GM23338 (cell line): ENCODE data around the gene SLC6A7. TPM values are rescaled to one million over a fixed set of nuclear protein-coding genes. Genes with fewer than 3 reads are reported as not detected.
"Not testable (repeated sequence)": the region's sequence is repeated elsewhere in the genome, so short reads cannot be mapped to it uniquely, and the experiment has no call there.

Experiments used
- ATAC-seq: fragments of 200-7000 bp; cut with Tn5 transposase; 3 replicates; pipeline ENCODE4 v1.9.1; 2020
- DNase-seq: peaks from one replicate; pipeline ENCODE4 v3.0.0-alpha.2; 2015; ENCODE audit warnings: low spot score
- H2AFZ ChIP-seq: fragments of 200-600 bp; sonication (generic); 2 replicates; pipeline ENCODE4 v1.8.0; 2016; ENCODE audit warnings: antibody characterized with exemption, mild to moderate bottlenecking, moderate library complexity
- H3F3A ChIP-seq: fragments of 200-600 bp; sonication (generic); replicated peaks from 2 replicates; pipeline ENCODE4 v1.8.0; 2017; ENCODE audit warnings: antibody characterized with exemption, mixed run types, low read depth
- H3K27ac ChIP-seq: fragments of 200-600 bp; sonication (generic); 2 replicates; pipeline ENCODE4 v1.6.1; 2016; ENCODE audit warnings: low read depth
- H3K27me3 ChIP-seq: fragments of 200-600 bp; sonication (generic); 2 replicates; pipeline ENCODE4 v1.8.0; 2016; ENCODE audit warnings: mild to moderate bottlenecking, mixed run types, moderate library complexity; ENCODE audit not compliant: insufficient read depth
- H3K36me3 ChIP-seq: fragments of 200-600 bp; sonication (generic); 2 replicates; pipeline ENCODE4 v1.8.0; 2016; ENCODE audit warnings: mild to moderate bottlenecking; ENCODE audit not compliant: insufficient read depth
- H3K4me1 ChIP-seq: fragments of 200-600 bp; sonication (generic); 2 replicates; pipeline ENCODE4 v1.8.0; 2016; ENCODE audit warnings: mild to moderate bottlenecking, moderate library complexity; ENCODE audit not compliant: insufficient read depth
- H3K4me2 ChIP-seq: fragments of 200-600 bp; sonication (generic); 2 replicates; pipeline ENCODE4 v1.7.1; 2017; ENCODE audit warnings: mixed run types
- H3K4me3 ChIP-seq: fragments of 200-600 bp; sonication (generic); 2 replicates; pipeline ENCODE4 v1.6.1; 2016; ENCODE audit warnings: mixed run types
- H3K79me2 ChIP-seq: fragments of 200-600 bp; sonication (generic); replicated peaks from 2 replicates; pipeline ENCODE4 v1.8.0; 2017; ENCODE audit warnings: mild to moderate bottlenecking; ENCODE audit not compliant: insufficient read depth
- H3K9me2 ChIP-seq: fragments of 200-600 bp; sonication (generic); 2 replicates; pipeline ENCODE4 v1.8.0; 2017; ENCODE audit not compliant: insufficient read depth
- H4K20me1 ChIP-seq: fragments of 200-600 bp; sonication (generic); replicated peaks from 2 replicates; pipeline ENCODE4 v1.8.0; 2017; ENCODE audit warnings: mild to moderate bottlenecking; ENCODE audit not compliant: insufficient read depth
- H3K27ac Mint-ChIP-seq: 2 replicates; pipeline ENCODE4 v1.8.0; 2020; ENCODE audit warnings: inconsistent platforms, mild to moderate bottlenecking, moderate library complexity, mixed read lengths
- H3K27me3 Mint-ChIP-seq: 3 replicates; pipeline ENCODE4 v1.8.0; 2022; ENCODE audit warnings: low read depth, mild to moderate bottlenecking, moderate library complexity, mixed read lengths, inconsistent platforms; ENCODE audit not compliant: insufficient read depth, poor library complexity
- H3K36me3 Mint-ChIP-seq: 3 replicates; pipeline ENCODE4 v1.8.0; 2021; ENCODE audit warnings: low read depth, mild to moderate bottlenecking, inconsistent platforms, moderate library complexity, mixed read lengths
- H3K4me1 Mint-ChIP-seq: 3 replicates; pipeline ENCODE4 v1.8.0; 2020; ENCODE audit warnings: mild to moderate bottlenecking, inconsistent platforms, mixed read lengths
- H3K4me3 Mint-ChIP-seq: 3 replicates; pipeline ENCODE4 v1.8.0; 2021; ENCODE audit warnings: moderate library complexity, mild to moderate bottlenecking, inconsistent platforms, mixed read lengths
- H3K9me3 Mint-ChIP-seq: 3 replicates; pipeline ENCODE4 v1.8.0; 2020; ENCODE audit warnings: moderate library complexity, mild to moderate bottlenecking, inconsistent platforms, mixed read lengths
- CREB1 ChIP-seq: fragments of 250-450 bp; sonication (Bioruptor Pico); IDR thresholded peaks from 2 replicates; pipeline ENCODE4 v1.5.0; 2020; ENCODE audit warnings: low read depth, mild to moderate bottlenecking, moderate library complexity
- CTCF ChIP-seq, 2 experiments: fragments of 200-600 bp in 1 of 2; sonication (generic) in 1 of 2; conservative IDR thresholded peaks; 2 replicates each; pipeline versions ENCODE4 v1.5.1 to v1.6.1; 2016 to 2017; ENCODE audit warnings: antibody characterized with exemption in 2 of 2, low read depth in 2 of 2, mild to moderate bottlenecking in 2 of 2, moderate library complexity in 1 of 2
- ETS1 ChIP-seq: IDR thresholded peaks from 2 replicates; pipeline ENCODE4 v1.6.1; 2016; ENCODE audit warnings: antibody characterized with exemption
- EZH2phosphoT487 ChIP-seq: fragments of 200-600 bp; sonication (generic); IDR thresholded peaks from one replicate; pipeline ENCODE4 v1.8.1; 2018; ENCODE audit warnings: antibody characterized with exemption; ENCODE audit not compliant: unreplicated experiment
- NANOG ChIP-seq: IDR thresholded peaks from 2 replicates; pipeline ENCODE4 v1.6.1; 2016; ENCODE audit warnings: antibody characterized with exemption, borderline replicate concordance
- POLR2AphosphoS5 ChIP-seq: IDR thresholded peaks from 2 replicates; pipeline ENCODE4 v1.6.1; 2016; ENCODE audit warnings: antibody characterized with exemption, low read depth
- STAT1 ChIP-seq: IDR thresholded peaks from one replicate; pipeline ENCODE4 v1.6.1; 2016; ENCODE audit warnings: antibody characterized with exemption; ENCODE audit not compliant: unreplicated experiment
- ZNF331 ChIP-seq: fragments of 250-450 bp; sonication (Bioruptor Pico); IDR thresholded peaks from 2 replicates; pipeline ENCODE4 v1.5.0; 2020; ENCODE audit warnings: low read depth, mild to moderate bottlenecking, moderate library complexity
- ZNF462 ChIP-seq: fragments of 250-450 bp; sonication (Bioruptor Pico); IDR thresholded peaks from 2 replicates; pipeline ENCODE4 v1.5.0; 2020; ENCODE audit warnings: mild to moderate bottlenecking, moderate library complexity
- polyA plus RNA-seq: library from polyadenylated mRNA; unstranded; fragments of >200 nt; fragmentation: Nextera tagmentation; extraction: Ambion mirVana; gene quantifications from 2 replicates; pipeline ENCODE4 v1.2.1, GENCODE V29; 2016
- total RNA-seq: library from RNA; depleted of rRNA; stranded (reverse); fragments of >200 nt; shearing (Covaris generic); gene quantifications from 2 replicates; pipeline ENCODE4 v1.2.3, GENCODE V29; 2014

SLC6A7 gene
- total and polyA plus RNA-seq, 2 experiments from 2014 or later, result not detected

DNA sequence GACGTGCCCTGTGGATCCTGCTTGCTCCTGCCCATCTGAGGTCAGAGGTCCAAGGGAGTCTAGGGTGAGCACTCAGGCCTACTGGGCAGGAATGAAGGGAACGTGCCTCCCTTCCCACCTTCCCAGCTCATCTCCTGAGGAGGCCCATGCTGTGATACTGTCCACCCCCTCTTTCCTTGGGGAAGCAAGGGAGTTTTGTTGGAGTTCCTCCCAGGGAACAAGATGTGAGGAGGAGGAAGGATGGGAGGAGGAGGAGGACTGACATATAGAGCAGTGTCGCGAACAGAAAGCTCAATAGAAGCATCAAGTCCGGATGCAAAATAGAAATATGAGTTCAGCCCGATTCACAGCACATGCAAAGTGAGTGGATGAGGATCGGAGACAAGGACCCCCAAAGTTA, 41.0 kb downstream of the SLC6A7 start (continued):
- TF ChIP-seq ETS1 (no peak), POLR2AphosphoS5 (no peak)

- H3K27me3 ChIP-seq, H3K9me3 Mint-ChIP-seq: not testable (repeated sequence)
Measured at GRCh38 chr5:150233706-150234105, 43.8 kb downstream of the SLC6A7 start.

GRCh38 chr5:150234576-150235499, 45.0 kb downstream of the SLC6A7 start:
- H3K79me2 ChIP-seq, result no peaks in the 10 kb centered on the region
- H3K27ac ChIP-seq, result no peak overlapping the region
- no peaks in the 10 kb centered on the region for H4K20me1 ChIP-seq
- H3K4me3 Mint-ChIP-seq, result no peak overlapping the region
- TF ChIP-seq NANOG (no peak), POLR2AphosphoS5 (no peak), CTCF (conservative IDR thresholded peaks at IDR 0.05; ENCODE audit: low read depth in 2 of 2) (no peak), ZNF331 (CRISPR knock-in tag) (no peak), STAT1 (no peak), CREB1 (CRISPR knock-in tag) (no peak), ZNF462 (CRISPR knock-in tag) (no peak), EZH2phosphoT487 (no peak)
- ATAC-seq, result no peak
- H3K4me1 ChIP-seq, result no peaks in the 10 kb centered on the region
- no peaks in the 10 kb centered on the region for H3K36me3 Mint-ChIP-seq
- no peaks in the 10 kb centered on the region for H3K36me3 ChIP-seq
- no peaks in the 10 kb centered on the region for H3K9me2 ChIP-seq
- H3K4me3 ChIP-seq, result no peak overlapping the region
- no peak overlapping the region for H2AFZ ChIP-seq
- no peak for DNase-seq
- H3K4me1 Mint-ChIP-seq, result no peaks in the 10 kb centered on the region
- no peaks in the 10 kb centered on the region for H3K27me3 ChIP-seq
- H3K27me3 Mint-ChIP-seq, result peaks cover 1% of the 10 kb centered on the region
- no peaks in the 10 kb centered on the region for H3F3A ChIP-seq
- no peak overlapping the region for H3K27ac Mint-ChIP-seq
- H3K4me2 ChIP-seq, result no peak overlapping the region
- no peaks in the 10 kb centered on the region for H3K9me3 Mint-ChIP-seq

More at GRCh38 chr5:150233706-150234105, 43.8 kb downstream of the SLC6A7 start:
- H3K4me2 ChIP-seq, H3K27me3 Mint-ChIP-seq, H3F3A ChIP-seq, H3K79me2 ChIP-seq, H2AFZ ChIP-seq, H3K4me1 ChIP-seq, H3K27ac ChIP-seq, H3K4me1 Mint-ChIP-seq, H3K27ac Mint-ChIP-seq, H4K20me1 ChIP-seq, H3K36me3 ChIP-seq, H3K36me3 Mint-ChIP-seq, ATAC-seq, H3K4me3 ChIP-seq, H3K9me2 ChIP-seq, H3K4me3 Mint-ChIP-seq, DNase-seq: not testable (repeated sequence)
